Natural killer cell (primary cell): Measurements from ENCODE around the gene BAIAP2. TPM values are rescaled to one million over a fixed set of nuclear protein-coding genes. Genes with fewer than 3 reads are reported as not detected.

Experiments used
- ATAC-seq, 3 donors: fragments of 150-1000 bp in 2 of 3; fragments of 200-7000 bp in 1 of 3; cut with Tn5 transposase; 1 replicate in 1 of 3; 2 replicates in 2 of 3; pipeline ENCODE4 v1.10.0; 2021; ENCODE audit warnings: mild to moderate bottlenecking in 2 of 3, moderate library complexity in 2 of 3
- DNase-seq, 2 donors: peaks; one replicate each; pipeline versions ENCODE4 v3.0.0 to v3.0.0-alpha.2; 2013 to 2021; ENCODE audit warnings: mixed read lengths in 1 of 2
- H3K27ac ChIP-seq: one replicate; pipeline ENCODE4 v1.5.1; 2013; ENCODE audit warnings: mild to moderate bottlenecking, low read length
- H3K27me3 ChIP-seq: one replicate; pipeline ENCODE4 v1.6.1; 2013; ENCODE audit warnings: low read length; ENCODE audit not compliant: control insufficient read depth, insufficient read depth
- H3K36me3 ChIP-seq: one replicate; pipeline ENCODE4 v1.6.1; 2013; ENCODE audit warnings: low read length; ENCODE audit not compliant: control insufficient read depth, insufficient read depth
- H3K4me1 ChIP-seq: one replicate; pipeline ENCODE4 v1.6.1; 2013; ENCODE audit warnings: low read length; ENCODE audit not compliant: control insufficient read depth, insufficient read depth
- H3K4me3 ChIP-seq: one replicate; pipeline ENCODE4 v1.5.1; 2013; ENCODE audit warnings: low read length
- H3K9me3 ChIP-seq: one replicate; pipeline ENCODE4 v1.6.1; 2013; ENCODE audit warnings: low read length; ENCODE audit not compliant: control insufficient read depth, insufficient read depth
- H3K27ac Mint-ChIP-seq, 2 donors: one replicate each; pipeline ENCODE4 v1.8.0; 2022; ENCODE audit warnings: mild to moderate bottlenecking in 2 of 2, mixed read lengths in 2 of 2, moderate library complexity in 1 of 2
- H3K27me3 Mint-ChIP-seq, 2 donors: one replicate each; pipeline ENCODE4 v1.8.0; 2022; ENCODE audit warnings: low read depth in 2 of 2, mixed read lengths in 2 of 2
- H3K36me3 Mint-ChIP-seq: one replicate; pipeline ENCODE4 v1.8.0; 2022; ENCODE audit warnings: mixed read lengths
- H3K4me1 Mint-ChIP-seq, 2 donors: one replicate each; pipeline ENCODE4 v1.8.0; 2022; ENCODE audit warnings: mixed read lengths in 2 of 2
- H3K4me3 Mint-ChIP-seq: one replicate; pipeline ENCODE4 v1.8.0; 2022; ENCODE audit warnings: mild to moderate bottlenecking, moderate library complexity, mixed read lengths
- H3K9me3 Mint-ChIP-seq, 2 donors: one replicate each; pipeline ENCODE4 v1.8.0; 2022; ENCODE audit warnings: mixed read lengths in 2 of 2
- CTCF ChIP-seq: fragments of 200-600 bp; IDR thresholded peaks from one replicate; pipeline ENCODE4 v1.8.0; 2022; ENCODE audit warnings: antibody characterized with exemption
- WGBS: methylation state at CpG from one replicate; pipeline ENCODE4 v1.1.7; 2013; ENCODE audit warnings: missing lambda C conversion rate; ENCODE audit not compliant: insufficient coverage; 5-methylcytosine and 5-hydroxymethylcytosine counted together
- intact Hi-C: fragments of 100-400 bp; cut with micrococcal nuclease; formaldehyde crosslinking; loops from one replicate; pipeline ENCODE4 v1.14.2; 2022
- total RNA-seq, 4 donors: library from RNA; stranded (reverse); fragments of 120-200 nt in 1 of 4; gene quantifications; one replicate each; pipeline versions ENCODE4 v1.2.3 to v1.2.4, GENCODE V29; 2013 to 2022

Gene BAIAP2
- total RNA-seq, 3 donors from 2014 or later (not counting 1 experiment from before 2014, with no cell fraction given): 6.7 to 12.3 (median 10.4) TPM

- Histone ChIP-seq H3K36me3 (peaks cover 13% of the 10 kb centered on the region), H3K4me1 (peaks cover 45% of the 10 kb centered on the region), H3K27me3 (peaks cover 10% of the 10 kb centered on the region), H3K4me3 (no peak overlapping the region), H3K9me3 (no peaks in the 10 kb centered on the region), H3K27ac (no peak overlapping the region)
- intact Hi-C loops: no loop called here
- no peaks in the 10 kb centered on the region for H3K9me3 Mint-ChIP-seq
- DNase-seq: no peak
- H3K36me3 Mint-ChIP-seq: no peaks in the 10 kb centered on the region
- H3K27me3 Mint-ChIP-seq: peaks cover 13 to 21% of the 10 kb centered on the region in 2 donors
- peak overlapping the region in 1 of 2 donors; percentile 18 for H3K27ac Mint-ChIP-seq
- no peak for TF ChIP-seq CTCF
- H3K4me1 Mint-ChIP-seq: peaks cover 11 to 25% of the 10 kb centered on the region in 2 donors
- 54% methylated on average over 20 of the region's 21 CpGs for WGBS
- ATAC-seq: no peak
- H3K4me3 Mint-ChIP-seq: peak overlapping the region; percentile 53
These were observed 32.3 kb upstream of the BAIAP2 start for GRCh38 chr17:81002409-81003361.

- WGBS: 4% methylated on average over 71 of the region's 72 CpGs
- no peak for TF ChIP-seq CTCF
- H3K4me1 ChIP-seq: peaks cover 33% of the 10 kb centered on the region
- ATAC-seq (peak; percentile 38 to 51 (median 50)), DNase-seq (peak in 1 of 2 donors; percentile 31)
- Mint-ChIP-seq H3K4me3 (peak overlapping the region; percentile 53), H3K9me3 (no peaks in the 10 kb centered on the region), H3K4me1 (peaks cover 8 to 21% of the 10 kb centered on the region in 2 donors), H3K27ac (peak overlapping the region in 1 of 2 donors; percentile 52), H3K36me3 (no peaks in the 10 kb centered on the region), H3K27me3 (peaks cover 13 to 21% of the 10 kb centered on the region in 2 donors)
- no peak overlapping the region for H3K27ac ChIP-seq
- no peaks in the 10 kb centered on the region for H3K9me3 ChIP-seq
- peaks cover 12% of the 10 kb centered on the region for H3K36me3 ChIP-seq
- no peak overlapping the region for H3K4me3 ChIP-seq
- peaks cover 10% of the 10 kb centered on the region for H3K27me3 ChIP-seq
- intact Hi-C loops: no loop called here
These were observed 31.1 kb upstream of the BAIAP2 start for GRCh38 chr17:81003711-81004475.

GRCh38 chr17:81006891-81007290, 28.1 kb upstream of the BAIAP2 start:
- peaks cover 10% of the 10 kb centered on the region for H3K9me3 ChIP-seq
- no peak overlapping the region for H3K27ac ChIP-seq
- no peaks in the 10 kb centered on the region for H3K36me3 ChIP-seq
- H3K4me1 ChIP-seq: peaks cover 20% of the 10 kb centered on the region
- H3K4me3 ChIP-seq: no peak overlapping the region
- TF ChIP-seq CTCF: no peak
- H3K9me3 Mint-ChIP-seq: peaks cover 2 to 6% of the 10 kb centered on the region in 2 donors
- DNase-seq (no peak), ATAC-seq (no peak)
- no peak overlapping the region for H3K27ac Mint-ChIP-seq
- peaks cover 21% of the 10 kb centered on the region in 2 donors for H3K27me3 Mint-ChIP-seq
- intact Hi-C loops: no loop called here
- 91% methylated on average over 6 of the region's 10 CpGs for WGBS
- H3K4me3 Mint-ChIP-seq: no peak overlapping the region
- H3K36me3 Mint-ChIP-seq: peaks cover 10% of the 10 kb centered on the region
- H3K27me3 ChIP-seq: peaks cover 10% of the 10 kb centered on the region
- peaks cover 6 to 16% of the 10 kb centered on the region in 2 donors for H3K4me1 Mint-ChIP-seq
